GM13976 (cell line): ENCODE results near the gene PARVB.

Experiments
- DNase-seq: peaks from one replicate; pipeline ENCODE4 v3.0.0; 2012; ENCODE audit warnings: low spot score
- in situ Hi-C: fragments of 300-500 bp; cut with MboI; formaldehyde crosslinking; loops from one replicate; pipeline ENCODE4 v1.12.0; 2022; ENCODE audit warnings: low sequenced_read_pairs, mixed read lengths, inconsistent platforms; ENCODE audit not compliant: unreplicated experiment
- TF ChIP-seq, protein P1 (sequence below): IDR thresholded peaks from 2 replicates; pipeline ENCODE4 v1.5.1; 2012; ENCODE audit warnings: borderline replicate concordance, mild to moderate bottlenecking; ENCODE audit not compliant: insufficient read depth; ENCODE audit errors: extremely low read depth, missing control alignments, control extremely low read depth

Gene PARVB

DNA sequence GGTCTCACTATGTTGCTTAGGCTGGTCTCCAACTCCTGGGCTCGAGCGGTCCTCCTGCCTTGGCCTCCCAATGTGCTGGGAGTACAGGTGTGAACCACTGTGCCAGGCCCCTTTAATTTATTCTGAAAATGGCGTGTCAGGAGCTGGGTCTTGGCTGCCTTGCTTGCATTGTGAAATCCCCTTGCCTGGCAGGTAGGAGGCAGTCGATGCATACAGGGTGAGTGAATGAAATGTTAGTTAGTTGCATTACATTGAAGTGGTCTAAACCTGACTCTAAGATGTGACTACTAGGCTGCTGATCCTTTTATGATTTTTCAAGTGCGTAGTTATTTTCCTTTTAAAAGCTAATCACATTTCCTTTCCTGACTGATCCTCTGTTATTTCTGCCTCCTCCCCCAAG lies 42.9 kb downstream of the PARVB start:
- in situ Hi-C loops: no loop called here
- TF ChIP-seq, protein P1, sequence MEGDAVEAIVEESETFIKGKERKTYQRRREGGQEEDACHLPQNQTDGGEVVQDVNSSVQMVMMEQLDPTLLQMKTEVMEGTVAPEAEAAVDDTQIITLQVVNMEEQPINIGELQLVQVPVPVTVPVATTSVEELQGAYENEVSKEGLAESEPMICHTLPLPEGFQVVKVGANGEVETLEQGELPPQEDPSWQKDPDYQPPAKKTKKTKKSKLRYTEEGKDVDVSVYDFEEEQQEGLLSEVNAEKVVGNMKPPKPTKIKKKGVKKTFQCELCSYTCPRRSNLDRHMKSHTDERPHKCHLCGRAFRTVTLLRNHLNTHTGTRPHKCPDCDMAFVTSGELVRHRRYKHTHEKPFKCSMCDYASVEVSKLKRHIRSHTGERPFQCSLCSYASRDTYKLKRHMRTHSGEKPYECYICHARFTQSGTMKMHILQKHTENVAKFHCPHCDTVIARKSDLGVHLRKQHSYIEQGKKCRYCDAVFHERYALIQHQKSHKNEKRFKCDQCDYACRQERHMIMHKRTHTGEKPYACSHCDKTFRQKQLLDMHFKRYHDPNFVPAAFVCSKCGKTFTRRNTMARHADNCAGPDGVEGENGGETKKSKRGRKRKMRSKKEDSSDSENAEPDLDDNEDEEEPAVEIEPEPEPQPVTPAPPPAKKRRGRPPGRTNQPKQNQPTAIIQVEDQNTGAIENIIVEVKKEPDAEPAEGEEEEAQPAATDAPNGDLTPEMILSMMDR: no peak
- no peak for DNase-seq

DNA sequence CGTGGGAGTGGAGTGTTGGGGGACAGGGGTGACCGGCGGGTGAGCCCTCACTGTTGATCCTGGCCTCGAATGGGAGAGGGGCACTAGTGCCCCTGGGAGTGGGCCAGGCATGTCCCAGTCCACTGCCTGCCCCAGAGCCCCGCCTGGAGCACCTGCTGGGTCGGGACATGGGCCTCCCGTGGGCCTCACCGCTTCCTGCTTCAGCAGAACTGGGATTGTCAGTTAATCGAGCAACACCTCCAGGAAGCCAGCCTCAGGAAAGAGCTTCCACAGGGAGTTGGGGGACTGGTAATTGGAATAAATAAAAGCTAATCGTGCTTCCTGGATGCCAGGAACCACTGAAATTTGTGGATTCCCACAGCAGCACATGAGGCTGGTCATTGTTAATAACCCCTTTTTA lies 43.8 kb downstream of the PARVB start:
- no peak for DNase-seq
- in situ Hi-C loops: no loop called here
- TF ChIP-seq, protein P1: no peak

DNA sequence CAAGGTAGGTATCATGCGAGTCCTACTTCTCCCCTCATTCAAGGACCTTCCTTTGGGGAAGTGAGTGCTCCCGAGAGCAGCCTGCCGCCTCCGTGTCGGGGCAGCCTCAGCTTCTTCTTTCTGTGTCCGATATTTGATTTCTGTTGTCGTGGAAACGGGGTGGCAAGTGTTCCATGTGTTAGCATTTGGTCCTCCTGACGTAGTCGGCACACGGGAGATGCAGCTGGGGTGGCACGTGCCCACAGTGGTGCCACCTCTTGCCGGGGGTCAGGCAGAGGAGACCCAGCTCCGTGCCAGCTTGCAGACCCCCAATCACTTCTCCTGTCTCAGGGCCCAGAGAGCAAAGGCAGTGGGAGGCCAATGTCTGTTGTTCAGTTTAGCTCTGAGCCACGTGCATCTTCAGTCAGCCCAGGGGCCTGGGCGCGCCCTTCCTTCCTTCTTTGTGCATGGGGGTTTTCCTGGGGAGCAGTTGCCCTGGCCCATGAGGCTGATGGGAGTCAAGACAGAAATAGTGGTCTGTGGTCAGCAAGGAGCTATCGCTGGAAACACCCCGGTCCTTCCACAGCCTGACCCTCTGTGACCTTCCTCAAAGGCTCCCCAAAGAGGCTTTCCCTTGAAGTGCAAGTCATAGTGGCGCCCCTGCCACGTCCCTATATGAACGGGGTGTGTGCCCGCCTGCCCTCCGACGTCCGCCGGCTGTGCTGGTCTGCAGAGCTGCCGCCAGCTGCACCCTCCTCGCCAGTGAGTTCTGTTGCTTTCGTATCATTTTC lies 44.5 kb downstream of the PARVB start:
- DNase-seq: peak; percentile 84
- TF ChIP-seq, protein P1: no peak
- in situ Hi-C loops: no loop called here

DNA sequence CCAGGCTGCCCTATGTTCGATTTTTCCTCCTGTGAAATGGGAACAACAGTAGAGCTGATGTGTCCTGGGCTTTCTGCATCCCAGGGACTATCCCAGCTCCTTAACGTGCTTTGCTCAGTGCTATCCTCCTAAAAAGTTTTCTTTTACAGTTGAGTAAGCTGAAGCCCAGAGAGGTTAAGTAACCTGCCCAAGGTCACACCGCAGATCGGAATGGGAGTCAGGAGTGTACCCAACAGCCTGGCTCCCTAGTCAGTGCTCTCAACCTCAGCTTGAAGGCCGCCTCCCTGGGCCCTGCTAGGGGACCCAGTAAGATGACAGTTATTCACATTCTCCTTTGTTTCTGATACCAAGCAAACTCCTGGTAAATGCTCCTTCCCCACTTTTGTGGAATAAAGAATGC lies 45.9 kb downstream of the PARVB start:
- DNase-seq: no peak
- in situ Hi-C loops: no loop called here
- TF ChIP-seq, protein P1: no peak

DNA sequence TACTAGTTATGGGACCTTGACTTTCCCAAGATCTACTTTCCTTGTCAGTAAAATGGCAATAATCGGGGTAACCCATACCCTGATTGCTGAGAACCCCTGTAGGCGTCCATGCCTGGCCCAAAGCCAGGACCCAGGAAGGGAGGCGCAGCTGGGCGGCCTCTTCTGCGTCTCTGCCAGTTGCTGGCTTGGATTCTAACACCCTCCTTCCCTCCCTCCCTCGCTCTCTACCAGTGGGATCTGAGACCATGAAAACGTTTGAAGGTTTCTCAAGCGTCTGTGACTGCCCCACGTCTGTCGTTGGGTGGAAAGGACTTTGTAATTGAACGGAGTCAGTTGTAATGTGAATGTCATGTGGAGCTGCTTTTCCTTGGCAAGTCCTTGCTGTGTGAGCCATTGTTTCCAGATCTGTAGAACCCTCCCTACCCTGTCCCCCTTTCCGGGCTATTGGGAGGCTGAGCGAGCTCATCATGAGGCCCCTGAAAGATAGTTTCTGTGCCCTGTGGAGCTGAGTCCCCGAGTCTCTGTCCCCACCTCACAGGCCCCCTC lies 47.8 kb downstream of the PARVB start:
- in situ Hi-C loops: no loop called here
- no peak for DNase-seq
- TF ChIP-seq, protein P1: no peak

DNA sequence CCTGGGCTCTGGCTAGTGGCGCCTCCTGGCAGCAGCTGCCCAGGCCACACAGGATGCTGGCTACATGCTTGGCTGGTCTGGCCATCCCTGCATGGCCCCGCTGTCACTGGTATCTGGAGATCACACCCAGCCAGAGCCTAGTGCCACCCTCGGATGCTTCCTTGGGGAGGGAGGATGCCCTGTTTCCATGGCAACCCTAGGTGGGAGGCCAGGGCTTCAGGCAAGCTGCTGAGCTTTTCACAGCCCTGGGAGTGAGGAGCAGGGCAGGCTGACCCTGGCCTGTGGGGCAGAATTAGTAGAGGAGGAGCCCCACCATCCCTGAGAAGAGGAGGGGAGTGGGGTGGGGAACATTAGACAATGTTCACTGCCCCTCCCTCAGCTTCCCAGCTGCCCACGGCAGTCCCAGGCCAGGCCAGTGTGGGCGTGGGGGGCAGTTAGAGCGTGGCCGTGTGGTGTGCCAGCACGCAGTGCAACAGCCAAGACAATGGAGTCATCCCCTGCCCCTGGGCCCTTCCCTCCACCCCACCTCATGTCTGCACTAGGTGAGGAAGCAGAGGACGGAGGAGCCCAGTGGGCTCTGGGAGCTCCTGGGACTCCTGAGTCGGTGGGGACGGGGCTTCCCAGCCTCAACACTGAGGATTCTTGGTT lies 50.4 kb downstream of the PARVB start:
- TF ChIP-seq, protein P1: no peak
- no peak for DNase-seq
- in situ Hi-C loops: no loop called here

DNA sequence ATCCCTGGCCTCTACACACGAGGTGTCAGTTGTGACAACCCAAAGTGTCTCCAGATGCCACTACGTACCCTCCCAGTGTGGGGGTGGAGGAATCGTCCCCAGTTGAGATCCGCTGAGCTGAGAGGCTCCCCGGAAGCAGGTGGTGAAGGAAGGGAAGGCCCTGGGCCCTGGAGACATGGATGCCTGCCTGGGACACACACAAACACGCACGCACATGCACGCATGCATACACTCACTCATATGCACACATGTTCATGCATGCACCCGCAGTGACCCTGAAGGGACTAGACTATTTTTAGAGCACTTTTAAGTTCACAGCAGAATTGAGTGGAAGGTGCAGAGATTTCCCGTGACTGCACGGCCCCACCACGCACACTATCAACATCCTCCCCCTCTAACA lies 50.9 kb downstream of the PARVB start:
- in situ Hi-C loops: no loop called here
- TF ChIP-seq, protein P1: no peak

More for the DNA sequence above, 50.9 kb downstream of the PARVB start:
- DNase-seq: no peak
